GM19240 (cell line): ENCODE results near the gene RAPGEF6.
"Not testable (repeated sequence)": the region's sequence is repeated elsewhere in the genome, so short reads cannot be mapped to it uniquely, and the experiment has no call there.

Experiments
- DNase-seq: peaks from one replicate; pipeline ENCODE4 v3.0.0; 2011; ENCODE audit warnings: low spot score; ENCODE audit not compliant: insufficient read length

The RAPGEF6 gene

GRCh38 chr5:131634996-131635683, at the start of gene RAPGEF6:
Gene RAPGEF6, minus strand, starts transcription at chr5:131635229. Its CDS starts 199 bp downstream, at chr5:131635030.
- peak; percentile 37 for DNase-seq

GRCh38 chr5:131684595-131684994, 49.6 kb upstream of the RAPGEF6 start:
- no peak for DNase-seq

- DNase-seq, result no peak
Observed at GRCh38 chr5:131684051-131684450, 49.0 kb upstream of the RAPGEF6 start.

- no peak for DNase-seq
Observed at GRCh38 chr5:131682826-131683225, 47.8 kb upstream of the RAPGEF6 start.

- DNase-seq, result no peak
Observed at GRCh38 chr5:131682175-131682574, 47.1 kb upstream of the RAPGEF6 start.

- no peak for DNase-seq
Observed at GRCh38 chr5:131679911-131680310, 44.9 kb upstream of the RAPGEF6 start.

- DNase-seq, result not testable (repeated sequence)
Observed at GRCh38 chr5:131678273-131678672, 43.2 kb upstream of the RAPGEF6 start.

GRCh38 chr5:131677115-131677514, 42.1 kb upstream of the RAPGEF6 start:
- no peak for DNase-seq

- DNase-seq, result no peak
Observed at GRCh38 chr5:131672776-131673175, 37.7 kb upstream of the RAPGEF6 start.

GRCh38 chr5:131671994-131672655, 37.1 kb upstream of the RAPGEF6 start:
- no peak for DNase-seq

- DNase-seq, result no peak
Observed at GRCh38 chr5:131671409-131671808, 36.4 kb upstream of the RAPGEF6 start.

GRCh38 chr5:131664929-131665328, 29.9 kb upstream of the RAPGEF6 start:
- DNase-seq, result no peak

- no peak for DNase-seq
Observed at GRCh38 chr5:131661933-131662332, 26.9 kb upstream of the RAPGEF6 start.

- DNase-seq, result no peak
Observed at GRCh38 chr5:131659841-131660240, 24.8 kb upstream of the RAPGEF6 start.

- no peak for DNase-seq
Observed at GRCh38 chr5:131659290-131659689, 24.3 kb upstream of the RAPGEF6 start.

- no peak for DNase-seq
Observed at GRCh38 chr5:131654776-131655175, 19.7 kb upstream of the RAPGEF6 start.

GRCh38 chr5:131654309-131654708, 19.3 kb upstream of the RAPGEF6 start:
- DNase-seq, result no peak

- no peak for DNase-seq
Observed at GRCh38 chr5:131649161-131649560, 14.1 kb upstream of the RAPGEF6 start.

GRCh38 chr5:131647048-131647769, 12.2 kb upstream of the RAPGEF6 start:
- no peak for DNase-seq

GRCh38 chr5:131644822-131645221, 9.8 kb upstream of the RAPGEF6 start:
- DNase-seq, result no peak

GRCh38 chr5:131644370-131644769, 9.3 kb upstream of the RAPGEF6 start:
- no peak for DNase-seq

- DNase-seq, result no peak
Observed at GRCh38 chr5:131641494-131641893, 6.5 kb upstream of the RAPGEF6 start.
